ENCODE measurements around the gene ZNF750.

The ZNF750 gene

DNA sequence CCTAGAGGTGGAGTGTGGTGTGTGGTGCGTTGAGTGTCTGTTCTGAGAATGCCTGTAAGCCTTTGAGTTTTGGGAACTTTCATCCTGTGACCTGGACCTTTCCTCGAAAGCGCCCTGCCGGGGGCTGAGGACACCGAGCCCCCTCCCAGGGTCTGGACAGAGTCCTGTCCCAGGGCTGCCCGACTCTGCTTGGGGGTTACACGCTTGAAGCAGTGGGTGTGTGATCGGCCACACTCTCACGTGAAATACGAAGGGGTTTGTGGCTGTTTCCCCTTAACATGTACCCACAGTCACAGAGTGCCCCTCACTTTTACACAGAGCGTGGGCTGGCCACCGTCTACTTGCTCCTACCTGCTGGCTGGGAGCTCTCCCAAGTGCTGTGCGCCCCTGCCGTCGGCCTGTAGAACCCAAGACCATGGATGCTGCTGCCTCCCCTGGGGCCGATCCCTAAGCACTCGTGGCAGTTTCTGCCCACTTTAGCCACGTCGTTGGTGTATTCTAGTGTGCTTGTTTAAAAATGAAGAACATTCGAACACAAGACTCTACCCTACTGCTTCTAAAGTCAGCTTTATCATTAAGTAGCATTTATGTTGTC is 6.8 kb downstream of the ZNF750 start:
- DNase-seq = no peak

DNA sequence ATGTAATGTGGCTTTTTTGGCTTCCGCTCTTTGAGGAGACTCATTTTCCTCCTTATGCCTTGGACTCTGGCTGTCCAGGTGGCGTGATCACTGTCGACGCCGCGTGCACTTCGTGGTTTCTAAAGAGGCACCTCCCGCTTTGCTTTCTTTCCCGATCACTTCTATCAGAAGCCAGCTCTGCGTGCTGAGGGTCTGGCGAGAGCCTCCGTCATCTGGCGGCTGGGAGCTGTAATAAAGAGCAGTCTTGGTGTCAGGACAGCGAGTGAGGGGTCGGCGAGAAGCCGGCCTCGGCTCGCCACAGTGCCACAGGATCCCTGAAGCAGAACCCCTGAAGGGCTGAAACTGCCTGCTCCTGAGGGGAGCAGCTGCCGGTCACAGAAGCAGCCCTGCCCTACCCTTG is 7.4 kb downstream of the ZNF750 start:
- no peak for DNase-seq

DNA sequence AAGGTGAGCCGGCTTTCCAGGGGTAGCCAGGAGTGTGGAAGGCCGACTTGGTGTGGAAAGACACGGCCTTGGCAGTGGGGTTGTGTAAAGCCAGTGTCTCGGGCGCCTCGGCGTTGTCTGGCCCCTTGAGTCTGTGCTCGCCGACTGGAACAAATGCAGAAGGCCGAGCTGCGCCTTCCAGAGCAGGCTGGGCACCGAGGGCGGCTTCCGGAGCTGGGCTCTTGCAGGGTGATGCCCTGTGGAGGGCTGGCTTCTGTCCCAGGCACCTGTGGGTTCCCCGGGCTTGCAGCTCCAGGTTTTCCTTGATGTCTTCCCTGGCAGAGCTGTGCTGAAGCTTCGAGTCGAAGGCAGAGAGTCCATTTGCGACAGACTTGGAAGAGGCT is 8.0 kb downstream of the ZNF750 start:
- DNase-seq = no peak

DNA sequence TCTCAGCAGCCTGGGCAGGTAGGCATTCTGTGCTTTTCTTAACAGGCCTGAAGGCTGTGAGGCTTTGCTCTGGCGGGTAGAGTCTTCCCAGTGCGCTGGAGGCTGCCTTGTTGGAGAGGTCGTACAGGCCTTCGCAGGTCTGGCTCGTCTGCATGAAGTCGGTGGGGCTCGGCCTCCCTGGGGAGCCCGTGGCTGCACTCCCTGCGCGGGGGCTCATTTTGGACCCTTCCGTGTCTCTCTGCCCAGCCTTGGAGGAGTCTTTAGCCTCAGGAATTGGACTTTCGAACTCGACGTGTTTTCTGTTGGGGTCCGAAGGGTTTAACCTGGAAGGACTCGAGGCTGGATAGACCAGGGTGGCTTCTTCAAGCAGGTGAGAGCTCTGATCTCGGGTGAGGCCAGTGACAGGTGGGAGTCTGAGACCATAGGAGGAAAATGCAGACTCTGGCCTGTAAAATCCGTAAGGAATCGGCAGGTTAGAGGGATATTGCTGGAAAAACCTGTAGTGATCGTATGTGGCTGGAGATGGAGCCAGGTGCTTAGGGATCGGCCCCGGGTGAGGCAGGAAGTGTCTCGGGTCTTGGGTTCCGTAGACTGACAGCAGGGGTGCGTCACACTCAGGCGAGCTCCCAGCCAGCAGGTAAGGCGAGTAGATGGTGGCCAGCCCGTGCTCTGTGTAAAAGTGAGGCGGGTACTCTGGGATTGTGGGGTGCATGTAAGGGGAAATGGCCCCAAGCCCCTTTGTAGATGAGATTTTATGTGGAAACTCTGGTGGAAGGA is 8.6 kb downstream of the ZNF750 start:
- DNase-seq = no peak

DNA sequence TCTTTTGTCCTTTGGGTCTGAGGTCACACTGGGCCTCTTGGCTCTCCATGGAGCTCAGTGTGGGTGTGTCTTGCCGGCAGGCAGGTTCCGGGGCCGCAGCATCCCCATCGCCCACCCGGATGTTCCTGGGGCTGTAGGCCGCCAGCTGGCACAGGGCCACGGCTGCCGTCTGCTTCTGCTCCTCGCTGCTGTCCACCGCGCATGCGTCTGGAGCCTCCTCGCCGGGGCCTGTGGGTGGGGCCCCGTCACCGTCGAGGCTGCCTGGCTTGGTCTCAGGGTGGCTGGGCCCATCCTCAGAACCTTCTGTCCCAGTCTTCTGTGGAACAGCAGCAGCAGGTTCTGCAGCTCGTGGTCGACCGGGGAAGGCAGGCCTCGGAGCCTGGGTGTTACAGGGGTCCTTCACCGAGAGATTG is 9.6 kb downstream of the ZNF750 start:
- no peak for DNase-seq

DNA sequence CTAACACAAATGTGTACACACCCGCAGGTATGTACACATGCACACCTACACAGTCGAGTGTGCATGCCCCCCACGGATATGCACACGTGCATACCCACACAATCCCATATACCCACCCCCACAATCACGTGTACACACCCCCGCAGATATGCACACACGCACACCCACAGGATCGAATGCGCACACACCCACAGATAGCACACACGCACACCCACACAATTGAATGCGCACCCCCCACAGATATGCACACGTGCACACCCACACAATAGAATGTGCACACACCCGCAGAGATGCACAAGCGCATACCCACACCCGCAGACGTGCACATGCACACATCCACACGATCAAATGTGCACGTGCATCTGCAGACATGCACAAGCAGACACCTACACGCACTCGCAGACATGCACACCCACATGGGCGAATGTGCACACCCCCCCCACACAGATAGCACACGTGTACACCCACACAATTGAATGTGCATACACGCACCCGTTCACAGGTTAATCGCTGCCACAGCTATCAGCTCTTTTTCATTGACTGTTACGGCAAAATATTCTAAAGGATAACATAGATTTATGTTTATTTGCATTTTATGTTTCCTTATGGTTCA is 10.8 kb downstream of the ZNF750 start:
- DNase-seq = no peak

DNA sequence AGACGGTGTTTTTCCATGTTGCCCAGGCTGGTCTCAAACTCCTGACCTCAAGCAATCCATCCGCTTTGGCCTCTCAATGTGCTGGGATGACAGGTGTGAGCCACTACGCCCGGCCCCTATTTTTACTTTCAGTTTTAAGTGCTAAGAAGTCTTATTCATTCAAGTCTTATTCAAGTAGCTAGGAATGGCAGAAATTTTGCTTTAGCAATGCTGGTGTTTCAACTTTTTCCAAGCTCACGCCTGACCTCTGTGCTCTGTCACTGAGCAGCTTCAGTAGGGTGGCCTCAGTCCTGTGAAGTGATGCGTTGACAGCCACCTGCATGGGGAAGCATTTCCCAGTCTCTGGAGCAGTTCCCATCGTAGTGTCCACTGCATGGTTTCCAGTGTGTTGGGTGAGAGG is 12.9 kb downstream of the ZNF750 start:
- DNase-seq = no peak

DNA sequence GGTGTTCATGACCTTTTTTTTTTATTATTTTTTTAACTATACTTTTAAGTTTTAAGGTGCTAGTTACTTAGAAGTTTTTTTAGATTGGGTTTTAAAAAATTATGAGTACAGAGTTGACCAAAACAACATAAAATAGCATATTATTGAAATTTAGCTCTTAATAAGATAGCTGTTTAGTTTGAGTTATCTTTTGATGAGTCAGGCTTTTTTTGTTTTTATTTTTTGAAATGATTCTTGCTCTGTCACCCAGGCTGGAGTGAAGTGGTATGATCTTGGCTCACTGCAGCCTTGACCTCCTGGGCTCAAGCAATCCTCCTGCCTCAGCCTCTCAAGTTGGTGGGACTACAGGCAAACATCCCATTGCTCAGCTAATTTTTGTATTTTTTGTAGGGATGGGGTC is 13.6 kb downstream of the ZNF750 start:
- no peak for DNase-seq

DNA sequence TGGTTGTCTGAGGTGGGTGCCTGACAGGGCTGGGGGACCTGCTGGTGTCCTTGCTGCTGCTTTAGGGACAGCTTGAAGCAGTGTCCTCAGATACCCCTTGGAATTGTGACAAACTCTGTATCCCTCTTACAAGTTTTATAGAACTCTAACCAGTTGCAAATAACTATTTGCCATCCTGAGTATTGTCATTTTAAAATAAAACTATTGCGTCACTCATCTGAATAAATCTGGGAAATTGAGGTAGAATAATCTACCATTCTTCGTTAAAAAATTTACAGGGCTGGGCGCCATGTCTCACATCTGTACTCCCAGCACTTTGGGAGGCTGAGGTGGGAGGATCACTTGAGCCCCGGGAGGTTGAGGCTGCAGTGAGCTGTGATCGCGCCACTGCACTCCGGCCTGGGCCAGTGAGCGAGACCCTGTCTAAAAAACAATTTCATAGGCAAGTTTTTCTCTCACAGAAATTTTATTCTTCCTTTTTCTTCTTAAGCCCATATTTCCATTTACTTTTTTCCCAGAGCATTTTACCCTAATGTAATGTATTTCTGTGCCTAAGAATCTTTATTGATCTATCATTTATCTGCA is 14.2 kb downstream of the ZNF750 start:
- no peak for DNase-seq

DNA sequence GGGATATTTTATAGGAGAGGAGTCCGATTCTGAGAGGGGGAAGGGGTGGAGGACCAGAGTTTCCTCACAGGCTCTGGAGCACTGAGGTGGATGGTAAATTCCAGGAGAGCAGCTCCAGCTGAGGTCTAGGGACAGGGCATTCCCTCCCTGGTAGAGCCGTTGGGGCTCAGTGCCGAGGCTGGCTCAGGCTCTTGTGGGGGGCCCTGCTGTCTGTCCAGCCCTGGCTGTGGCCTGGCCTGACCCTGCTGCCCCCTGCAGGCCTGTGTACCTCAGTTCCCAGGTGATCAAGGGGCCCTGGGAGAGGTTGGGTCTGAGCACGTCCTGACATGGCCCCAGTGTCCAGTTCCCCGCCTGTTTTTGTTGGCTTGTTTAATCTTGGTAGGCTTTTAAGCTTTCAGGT is 16.8 kb downstream of the ZNF750 start:
- no peak for DNase-seq

DNA sequence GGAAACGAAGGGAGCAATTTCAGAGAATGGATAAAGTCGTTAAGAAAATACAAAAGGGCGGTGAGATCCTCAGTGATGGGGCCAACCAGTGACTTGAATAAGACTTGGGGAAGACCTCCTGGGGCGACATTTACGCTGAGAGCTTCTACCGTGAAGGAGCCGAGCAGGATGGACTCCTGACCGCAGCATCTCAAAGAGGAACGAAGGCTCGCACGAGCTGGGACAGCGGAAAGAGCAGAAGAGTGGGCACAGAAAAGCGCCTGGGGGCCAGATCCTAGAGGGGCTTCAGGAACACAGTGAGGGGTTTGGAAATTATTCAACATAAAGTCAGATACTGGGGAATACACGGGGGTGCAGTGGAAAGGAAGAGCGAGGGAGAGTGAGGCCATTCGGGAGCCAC is 17.5 kb downstream of the ZNF750 start:
- no peak for DNase-seq

DNA sequence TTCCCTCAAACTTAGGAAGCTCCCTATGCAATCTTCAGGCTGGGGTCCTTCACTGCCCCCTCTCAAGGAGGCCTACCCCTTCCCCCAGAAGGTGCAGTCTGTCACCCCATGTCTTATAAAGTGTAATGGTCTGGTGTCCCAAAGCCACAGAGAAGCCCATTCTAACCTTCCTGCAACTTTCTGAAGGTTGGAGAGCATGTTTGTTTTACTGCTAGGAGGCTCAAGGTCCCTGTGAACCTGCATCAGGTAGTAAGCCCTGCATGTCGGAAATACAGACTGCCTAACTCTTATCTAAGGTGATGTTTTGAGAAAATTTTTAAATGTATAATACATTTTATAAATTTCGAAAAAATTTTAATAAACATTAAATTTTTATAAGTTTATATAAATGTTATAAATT is 18.3 kb downstream of the ZNF750 start:
- DNase-seq = no peak

DNA sequence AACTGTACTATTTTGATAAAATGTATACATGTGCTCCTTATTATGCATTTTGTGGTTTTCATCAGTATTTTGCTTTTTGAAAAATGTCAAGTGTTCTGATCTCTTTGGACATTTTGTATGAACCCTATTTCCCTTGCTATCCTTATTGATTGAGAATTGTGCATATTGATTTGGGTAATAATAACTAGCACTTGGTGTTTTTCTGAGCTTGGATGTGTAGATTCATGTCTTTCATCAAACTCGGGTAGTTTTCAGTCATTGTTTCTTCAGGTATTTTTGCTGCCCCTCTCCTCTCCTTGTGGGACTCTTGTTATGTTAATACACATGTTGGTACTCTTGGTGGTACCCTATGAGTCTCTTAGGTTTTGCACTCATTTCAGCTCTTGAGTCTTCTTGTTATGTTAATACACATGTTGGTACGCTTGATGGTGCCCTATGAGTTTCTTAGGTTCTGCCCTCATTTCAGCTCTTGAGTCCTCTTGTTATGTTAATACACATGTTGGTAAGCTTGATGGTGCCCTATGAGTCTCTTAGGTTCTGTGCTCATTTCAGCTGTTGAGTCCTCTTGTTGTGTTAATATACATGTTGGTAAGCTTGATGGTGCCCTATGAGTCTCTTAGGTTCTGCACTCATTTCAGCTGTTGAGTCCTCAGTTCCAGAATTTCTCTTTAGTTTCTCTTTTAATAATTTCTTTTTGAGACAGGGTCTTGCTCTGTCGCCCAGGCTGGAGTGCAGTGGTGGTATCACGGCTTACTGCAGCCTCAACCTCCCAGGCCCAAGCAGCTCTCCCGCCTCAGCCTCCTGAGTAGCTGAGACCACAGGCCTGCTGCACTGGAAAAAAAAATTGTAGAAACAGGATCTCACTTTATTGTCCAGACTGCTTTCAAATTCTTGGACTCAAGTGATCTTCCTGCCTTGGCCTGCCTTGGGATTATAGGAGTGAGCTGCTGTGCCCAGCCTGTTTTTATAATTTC is 19.3 kb downstream of the ZNF750 start:
- no peak for DNase-seq

DNA sequence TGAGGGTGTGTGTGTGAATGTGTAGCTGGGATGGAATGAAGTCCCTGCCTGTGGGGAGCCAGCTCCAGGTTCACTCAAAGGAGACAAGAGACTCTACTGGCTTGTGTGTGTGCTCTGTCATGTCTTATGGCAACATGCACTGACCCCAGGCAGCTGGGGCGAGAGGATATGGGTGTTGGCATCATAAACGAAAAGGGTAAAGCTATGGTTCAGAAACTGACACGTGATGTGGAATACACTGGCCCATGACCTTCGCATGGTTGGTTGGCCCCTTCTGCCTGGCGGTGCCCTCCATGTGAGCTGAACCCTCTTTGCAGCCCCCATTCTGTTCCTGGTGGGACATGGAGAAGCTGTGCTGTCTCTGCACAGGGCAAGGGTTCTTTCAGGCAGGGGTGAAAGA is 21.9 kb downstream of the ZNF750 start:
- DNase-seq = no peak

DNA sequence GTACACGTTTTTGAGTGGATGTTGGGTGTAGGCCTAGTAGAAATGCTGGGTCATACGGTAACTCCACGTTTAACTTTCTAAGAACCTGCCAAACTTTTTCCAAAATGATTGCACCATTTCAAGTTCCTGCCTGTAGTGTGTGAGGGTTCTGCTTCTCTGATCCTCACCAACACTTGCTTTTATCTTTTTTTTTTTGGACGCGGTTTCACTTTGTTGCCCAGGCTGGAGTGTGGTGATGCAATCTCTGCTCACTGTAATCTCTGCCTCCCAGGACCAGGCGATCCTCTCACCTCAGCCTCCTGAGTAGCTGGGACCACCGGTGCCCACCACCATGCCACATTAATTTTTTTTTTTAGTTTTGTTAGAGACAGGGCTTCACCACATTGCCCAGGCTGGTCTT is 23.5 kb downstream of the ZNF750 start:
- DNase-seq = no peak

DNA sequence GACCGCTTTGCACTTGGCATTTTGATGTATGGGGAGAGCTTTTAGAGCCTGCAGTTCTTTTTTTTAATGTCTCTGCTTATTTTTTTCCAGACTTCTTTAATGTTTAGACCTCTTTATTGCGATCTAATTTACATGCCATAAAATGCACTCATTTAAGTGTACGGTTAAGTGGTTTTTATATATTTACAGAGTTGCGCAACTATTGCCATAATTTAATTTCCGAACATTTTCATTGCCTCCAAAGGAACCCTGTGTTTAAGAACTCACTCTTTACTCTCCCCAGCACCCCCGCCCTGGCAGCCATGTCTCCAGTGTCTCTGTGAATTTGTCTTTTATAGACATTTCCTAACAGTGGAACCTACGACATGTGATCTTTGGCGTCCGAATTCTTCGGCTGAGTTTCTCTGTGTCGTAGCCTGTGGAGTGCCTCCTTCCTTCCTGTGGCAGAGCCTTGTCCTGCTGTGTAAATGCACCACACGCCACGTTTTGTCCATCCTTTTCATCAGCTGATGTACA is 24.0 kb downstream of the ZNF750 start:
- no peak for DNase-seq

DNA sequence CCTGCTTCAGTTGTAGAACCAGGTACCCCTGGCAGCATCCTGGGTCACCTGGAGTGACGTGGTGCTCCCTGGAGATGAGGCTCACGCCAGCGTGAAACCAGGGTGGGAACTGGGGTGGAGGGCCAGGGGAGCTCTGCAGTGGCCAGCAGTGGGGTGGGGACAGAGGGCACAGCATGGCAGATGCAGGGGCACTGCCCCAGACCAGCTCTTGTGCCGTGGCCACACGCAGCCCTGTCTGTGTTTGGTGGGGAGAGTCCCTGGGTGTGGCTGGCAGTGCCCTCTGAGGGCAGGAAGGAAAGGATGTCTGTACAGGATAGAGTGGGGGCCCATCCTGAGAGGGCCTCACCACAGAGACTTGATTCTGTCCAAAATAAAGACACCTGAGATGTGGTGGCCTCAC is 24.5 kb downstream of the ZNF750 start:
- no peak for DNase-seq

DNA sequence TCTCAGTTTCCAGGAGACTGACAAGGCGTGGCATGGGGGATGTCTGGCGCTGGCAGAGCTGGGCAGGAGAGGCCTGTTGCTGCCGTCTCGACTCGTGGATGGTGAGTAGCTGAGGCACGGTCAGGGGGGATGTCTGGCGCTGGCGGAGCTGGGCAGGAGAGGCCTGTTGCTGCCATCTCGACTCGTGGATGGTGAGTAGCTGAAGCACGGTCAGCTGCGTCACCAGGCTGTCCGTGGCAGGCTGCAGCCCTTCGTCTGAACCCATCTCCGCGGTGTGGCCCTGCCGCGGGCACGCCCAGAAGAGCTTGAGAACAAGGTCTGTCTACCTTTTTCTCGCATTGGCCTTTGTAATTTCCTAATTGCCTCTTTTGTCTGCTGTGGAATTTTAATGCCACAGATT is 25.0 kb downstream of the ZNF750 start:
- DNase-seq = no peak

DNA sequence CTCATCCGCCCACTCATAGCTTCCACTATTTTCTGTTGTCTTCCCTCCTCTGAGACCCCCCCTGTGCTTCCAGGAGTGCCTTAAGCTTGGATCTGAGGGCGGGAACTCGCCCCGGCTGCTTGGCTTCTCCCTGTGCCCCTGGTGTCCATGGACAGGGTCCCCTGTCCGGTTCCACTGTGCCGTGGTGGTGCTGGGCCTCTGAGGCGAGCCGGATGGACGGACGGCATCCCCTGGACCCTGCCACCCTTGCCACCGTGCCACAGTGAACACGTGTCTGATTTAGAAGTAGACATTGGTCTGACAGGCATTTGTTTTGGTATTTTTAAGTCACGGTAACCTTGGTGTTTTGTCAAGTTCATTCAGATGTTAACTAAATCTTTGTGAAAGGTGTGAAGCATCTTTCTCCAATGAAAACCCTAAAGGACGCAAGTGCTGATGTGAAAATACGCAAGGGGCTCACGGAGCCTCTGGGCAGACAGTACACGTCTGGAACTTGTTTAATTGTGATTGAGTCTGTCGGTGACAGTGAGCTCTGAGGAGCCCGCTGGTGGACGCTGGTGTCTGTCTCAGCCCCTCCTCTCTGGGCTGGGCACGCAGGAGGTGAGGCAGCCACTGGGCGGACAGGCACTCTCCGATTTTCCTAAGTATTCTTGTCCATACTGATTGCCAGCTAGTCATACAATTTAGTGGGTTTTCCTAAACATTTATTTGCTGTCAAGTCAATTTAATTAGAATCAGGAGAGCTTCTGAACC is 26.3 kb downstream of the ZNF750 start:
- no peak for DNase-seq

DNA sequence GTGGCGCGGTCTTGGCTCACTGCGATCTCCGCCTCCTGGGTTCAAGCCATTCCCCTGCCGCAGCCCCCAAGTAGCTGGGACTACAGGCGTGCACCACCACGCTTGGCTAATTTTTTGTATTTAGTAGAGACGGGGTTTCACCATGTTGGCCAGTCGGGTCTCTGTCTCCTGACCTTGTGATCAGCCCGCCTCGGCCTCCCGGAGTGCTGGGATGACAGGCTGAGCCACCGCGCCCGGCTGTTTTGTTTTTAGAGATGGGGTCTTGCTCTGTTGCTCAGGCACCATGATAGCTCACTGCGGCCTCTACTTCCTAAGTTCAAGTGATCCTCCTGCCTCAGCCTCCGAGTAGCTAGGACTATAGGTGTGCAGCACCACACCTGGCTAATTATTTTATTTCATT is 27.2 kb downstream of the ZNF750 start:
- no peak for DNase-seq

DNA sequence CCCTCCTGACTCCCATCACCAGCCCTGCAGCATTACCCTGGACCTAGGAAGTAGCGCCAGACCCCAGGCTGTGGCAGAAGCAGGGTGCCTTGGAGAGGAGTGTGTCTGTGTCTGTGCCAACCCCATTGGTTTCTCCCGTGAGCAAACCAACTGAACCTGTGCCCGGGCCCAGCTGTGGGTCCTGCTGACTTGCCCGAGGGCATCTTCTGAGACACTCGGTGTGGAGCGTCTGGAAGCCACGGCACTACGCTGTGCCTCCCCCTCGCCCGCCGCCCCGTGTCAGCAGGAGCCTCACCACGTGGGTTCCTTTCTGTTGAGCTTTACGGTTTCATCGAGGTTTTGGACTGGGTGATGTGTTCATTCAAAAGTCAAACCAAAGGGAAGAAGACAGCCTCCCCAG is 27.8 kb downstream of the ZNF750 start:
- DNase-seq = no peak
